C4-2B (cell line): ENCODE data around the gene MLLT3.

ENCODE experiments used
- ZFX ChIP-seq: fragments of 450-650 bp; IDR thresholded peaks from 2 replicates; pipeline ENCODE4 v1.6.1; 2017
- TF ChIP-seq, protein P1 (sequence below): fragments of 450-650 bp; conservative IDR thresholded peaks from 2 replicates; pipeline ENCODE4 v1.5.1; 2017; ENCODE audit warnings: mild to moderate bottlenecking

DNA sequence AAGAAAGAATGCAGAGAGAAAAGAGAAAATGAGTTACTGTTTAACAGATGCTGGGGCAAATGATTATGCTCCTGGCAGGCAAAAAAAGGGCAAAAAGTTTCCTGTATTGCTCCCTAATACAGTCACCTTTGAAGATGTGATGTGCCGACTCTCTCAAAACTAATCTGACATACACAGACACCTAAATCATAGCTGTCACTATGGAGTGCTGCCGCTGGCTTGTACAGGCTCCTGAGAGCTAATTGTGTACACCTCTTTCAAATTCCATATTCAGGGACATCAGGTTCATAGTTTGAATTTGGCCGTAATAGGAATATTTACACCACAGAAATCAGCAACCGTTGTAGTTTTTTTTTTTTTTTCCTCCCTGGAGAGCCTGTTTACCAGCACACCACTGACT is 49.3 kb upstream of the MLLT3 start:
- TF ChIP-seq, protein P1, sequence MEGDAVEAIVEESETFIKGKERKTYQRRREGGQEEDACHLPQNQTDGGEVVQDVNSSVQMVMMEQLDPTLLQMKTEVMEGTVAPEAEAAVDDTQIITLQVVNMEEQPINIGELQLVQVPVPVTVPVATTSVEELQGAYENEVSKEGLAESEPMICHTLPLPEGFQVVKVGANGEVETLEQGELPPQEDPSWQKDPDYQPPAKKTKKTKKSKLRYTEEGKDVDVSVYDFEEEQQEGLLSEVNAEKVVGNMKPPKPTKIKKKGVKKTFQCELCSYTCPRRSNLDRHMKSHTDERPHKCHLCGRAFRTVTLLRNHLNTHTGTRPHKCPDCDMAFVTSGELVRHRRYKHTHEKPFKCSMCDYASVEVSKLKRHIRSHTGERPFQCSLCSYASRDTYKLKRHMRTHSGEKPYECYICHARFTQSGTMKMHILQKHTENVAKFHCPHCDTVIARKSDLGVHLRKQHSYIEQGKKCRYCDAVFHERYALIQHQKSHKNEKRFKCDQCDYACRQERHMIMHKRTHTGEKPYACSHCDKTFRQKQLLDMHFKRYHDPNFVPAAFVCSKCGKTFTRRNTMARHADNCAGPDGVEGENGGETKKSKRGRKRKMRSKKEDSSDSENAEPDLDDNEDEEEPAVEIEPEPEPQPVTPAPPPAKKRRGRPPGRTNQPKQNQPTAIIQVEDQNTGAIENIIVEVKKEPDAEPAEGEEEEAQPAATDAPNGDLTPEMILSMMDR, result no peak
- no peak for TF ChIP-seq ZFX
